GM19025 (cell line): ENCODE results near the gene LENEP.
A peak's percentile ranks its signal among the peaks of the same experiment; 100 is the strongest.
"Not testable (repeated sequence)": the region's sequence is repeated elsewhere in the genome, so short reads cannot be mapped to it uniquely, and the experiment has no call there.

Experiments
- ATAC-seq: cut with Tn5 transposase; IDR thresholded peaks from one replicate; pipeline ENCODE4 v1.9.1; 2021; ENCODE audit warnings: mild to moderate bottlenecking, low read depth, moderate library complexity; ENCODE audit not compliant: unreplicated experiment

Gene LENEP

DNA sequence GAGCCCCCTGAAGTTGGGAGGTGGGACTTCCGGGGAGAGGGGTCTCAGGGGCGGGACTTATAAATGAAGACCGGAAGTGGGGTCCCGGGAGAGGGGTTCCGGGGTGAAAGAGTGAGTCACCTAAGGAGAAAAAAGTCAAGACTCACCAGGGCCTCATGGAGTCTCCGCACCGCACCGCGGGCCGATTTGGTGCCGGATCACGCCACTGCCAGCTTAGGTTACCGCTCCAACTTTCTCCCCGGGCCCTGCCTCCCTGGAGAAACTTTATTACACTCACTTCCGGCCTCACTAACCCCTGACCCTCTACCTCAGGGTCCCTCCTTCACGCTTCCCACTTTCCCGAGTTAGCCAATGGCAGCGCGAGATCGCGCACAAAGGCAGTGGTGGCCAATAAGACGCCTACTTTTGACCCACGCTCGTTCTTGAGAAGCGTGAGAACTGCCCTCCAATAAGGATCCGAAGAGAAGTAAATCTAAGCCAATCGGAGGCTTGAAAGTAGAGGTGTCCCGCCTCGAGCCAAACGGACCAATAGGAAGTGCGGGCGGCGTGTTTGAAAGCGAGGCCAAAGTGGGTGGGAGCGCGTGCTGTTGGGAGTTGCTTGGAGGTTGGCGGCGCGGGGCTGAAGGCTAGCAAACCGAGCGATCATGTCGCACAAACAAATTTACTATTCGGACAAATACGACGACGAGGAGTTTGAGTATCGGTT lies 19.1 kb upstream of the LENEP start, which contains the start of gene CKS1B:
TSS of gene CKS1B (plus strand) at position 580 of the 706 bp plus-strand sequence. CDS start at position 645, 65 bp downstream.
- peak; percentile 71 for ATAC-seq

DNA sequence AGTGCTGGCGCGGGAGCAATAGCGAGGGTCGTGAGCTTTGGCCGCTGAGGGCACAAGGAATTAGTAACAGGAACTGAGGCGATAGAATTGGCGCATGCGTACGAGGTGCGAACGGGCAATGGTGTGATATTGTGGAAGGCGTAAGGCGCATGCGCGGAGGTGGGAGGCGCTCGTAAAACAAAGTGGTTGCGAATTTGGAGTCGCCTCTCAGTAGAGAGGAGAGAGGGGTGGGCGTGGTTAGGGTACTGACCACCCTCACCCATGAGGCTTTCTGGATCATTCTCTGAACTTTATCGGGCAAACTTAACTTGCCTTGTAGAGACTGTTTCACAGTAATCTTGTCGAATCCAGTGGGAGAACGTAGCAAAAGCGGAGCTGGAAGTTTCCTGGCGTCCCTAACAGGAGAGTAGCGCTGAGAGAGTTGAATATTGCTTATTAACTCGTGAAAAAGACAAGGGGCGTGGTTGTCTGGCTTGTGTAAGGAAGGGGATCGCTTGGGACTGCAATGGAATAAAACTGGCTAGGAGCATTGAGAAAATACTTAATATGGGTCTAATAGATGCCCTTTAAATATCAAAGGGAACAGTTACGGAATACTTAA lies 18.5 kb upstream of the LENEP start:
- peak; percentile 34 for ATAC-seq

DNA sequence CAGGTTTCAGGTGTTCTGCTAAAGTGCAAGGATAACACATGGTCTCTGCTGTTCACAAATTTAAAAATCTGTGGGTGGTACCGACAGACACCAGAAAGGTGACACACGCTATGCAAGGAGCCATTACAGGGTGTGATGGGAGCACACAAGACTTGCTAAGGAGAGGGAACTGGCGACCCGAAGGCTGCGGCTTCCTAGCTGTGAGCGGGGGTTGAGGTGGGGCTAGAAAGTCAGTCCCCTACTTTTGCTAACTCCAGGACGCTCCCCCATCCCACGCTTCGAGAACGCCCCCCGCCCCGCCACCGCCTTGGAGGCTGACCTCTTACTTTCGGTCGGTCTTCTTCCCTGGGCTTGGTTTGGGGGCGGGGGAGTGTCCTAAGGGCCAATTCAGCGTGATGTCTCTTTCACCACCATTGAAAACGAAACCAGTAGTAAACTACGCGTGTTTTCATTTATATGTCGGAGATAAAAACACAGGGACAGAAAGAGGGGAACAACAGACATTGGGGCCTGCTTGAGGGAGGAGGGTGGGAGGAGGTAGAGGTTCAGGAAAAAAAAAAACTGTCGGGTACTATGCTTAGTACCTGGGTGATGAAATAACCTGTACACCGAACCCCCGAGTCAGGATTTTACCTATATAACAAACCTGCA lies 17.9 kb upstream of the LENEP start:
- ATAC-seq = no peak

DNA sequence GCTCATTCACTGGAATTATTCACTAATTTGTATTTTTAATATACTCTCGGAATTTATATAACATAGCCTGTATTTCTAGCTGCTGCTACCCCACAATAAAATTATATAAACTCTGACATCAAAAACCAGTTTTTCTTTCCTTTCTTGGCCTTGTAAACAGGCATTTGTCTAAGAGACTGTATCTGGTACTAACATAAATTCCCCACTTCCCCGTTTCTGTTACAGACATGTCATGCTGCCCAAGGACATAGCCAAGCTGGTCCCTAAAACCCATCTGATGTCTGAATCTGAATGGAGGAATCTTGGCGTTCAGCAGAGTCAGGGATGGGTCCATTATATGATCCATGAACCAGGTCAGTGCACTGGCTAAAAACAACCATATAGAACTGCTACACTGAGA lies 15.6 kb upstream of the LENEP start:
- not testable (repeated sequence) for ATAC-seq

DNA sequence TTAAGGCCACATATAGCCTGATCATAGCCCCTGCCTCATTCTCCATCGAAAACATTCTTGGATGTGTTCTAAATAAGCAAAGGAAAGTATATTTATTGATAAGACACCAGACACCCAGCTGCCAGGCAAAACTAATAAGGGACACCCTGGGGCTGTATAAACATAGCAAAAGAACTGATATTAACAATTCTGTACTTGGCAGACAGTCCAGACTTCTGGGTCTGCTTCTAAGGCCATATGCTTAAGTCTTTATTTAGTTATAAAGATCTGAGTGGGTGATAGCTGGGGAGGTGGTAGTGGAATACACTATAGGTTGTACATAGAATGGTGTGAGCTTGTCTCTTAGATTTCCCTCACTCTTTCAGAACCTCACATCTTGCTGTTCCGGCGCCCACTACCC lies 15.0 kb upstream of the LENEP start:
- no peak for ATAC-seq

DNA sequence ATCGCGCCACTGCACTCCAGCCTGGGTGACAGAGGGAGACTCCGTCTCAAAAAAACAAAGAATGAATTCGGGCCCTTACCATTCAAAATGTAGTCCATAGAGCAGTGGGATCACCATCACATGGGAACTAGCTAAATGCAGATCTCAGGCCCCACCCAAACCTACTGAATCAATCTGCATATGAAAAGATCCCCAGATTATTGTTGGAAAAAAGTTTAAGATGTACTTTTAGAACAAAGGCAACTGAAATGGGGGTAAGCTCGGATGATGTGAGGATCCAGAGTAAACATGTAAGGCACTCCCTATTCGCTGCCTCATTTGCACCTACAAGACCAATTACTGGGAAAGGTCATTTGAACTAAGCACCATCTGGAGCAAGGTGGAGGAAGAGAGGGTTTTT lies 11.0 kb upstream of the LENEP start:
- ATAC-seq = no peak

DNA sequence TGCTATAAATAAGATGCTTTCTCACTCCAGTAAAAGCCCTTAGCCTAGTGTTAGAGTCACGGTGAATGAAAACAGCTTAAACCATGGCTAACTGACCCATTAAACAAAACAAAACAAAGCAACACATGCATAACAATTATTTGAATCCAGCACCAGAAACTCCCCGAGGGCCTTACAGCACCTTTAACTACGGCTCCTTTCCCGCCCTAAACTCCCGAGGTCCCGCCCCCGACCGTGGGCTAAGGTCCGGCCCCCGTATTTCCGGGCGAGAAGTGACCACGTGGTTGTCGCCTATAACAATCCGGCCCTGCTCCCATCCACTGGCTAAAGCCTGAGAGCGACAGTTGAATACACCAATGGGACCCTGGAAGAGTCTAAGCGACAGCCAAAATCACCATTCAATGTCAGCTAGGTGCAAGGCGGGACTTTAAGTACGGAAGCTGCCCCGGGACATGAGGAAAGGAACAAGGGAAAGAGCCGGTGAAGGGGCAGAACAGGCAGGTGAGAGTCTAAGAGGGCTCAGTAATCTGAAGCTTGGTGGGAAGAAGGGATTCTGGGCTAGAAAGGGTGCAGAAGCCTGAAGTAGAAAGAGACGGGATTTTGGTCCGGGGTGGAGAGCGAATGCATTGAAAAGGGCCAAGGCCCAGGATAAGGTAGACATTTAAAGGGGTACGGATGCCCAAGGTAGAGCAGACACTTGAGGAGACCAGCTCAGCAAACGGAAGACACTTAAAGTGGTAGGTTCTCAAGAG lies 10.3 kb upstream of the LENEP start, which contains the start of gene FLAD1:
TSS of gene FLAD1 (plus strand) at position 448 of the 752 bp plus-strand sequence. CDS start 351 bp downstream, outside the sequence.
- peak; percentile 99 for ATAC-seq

DNA sequence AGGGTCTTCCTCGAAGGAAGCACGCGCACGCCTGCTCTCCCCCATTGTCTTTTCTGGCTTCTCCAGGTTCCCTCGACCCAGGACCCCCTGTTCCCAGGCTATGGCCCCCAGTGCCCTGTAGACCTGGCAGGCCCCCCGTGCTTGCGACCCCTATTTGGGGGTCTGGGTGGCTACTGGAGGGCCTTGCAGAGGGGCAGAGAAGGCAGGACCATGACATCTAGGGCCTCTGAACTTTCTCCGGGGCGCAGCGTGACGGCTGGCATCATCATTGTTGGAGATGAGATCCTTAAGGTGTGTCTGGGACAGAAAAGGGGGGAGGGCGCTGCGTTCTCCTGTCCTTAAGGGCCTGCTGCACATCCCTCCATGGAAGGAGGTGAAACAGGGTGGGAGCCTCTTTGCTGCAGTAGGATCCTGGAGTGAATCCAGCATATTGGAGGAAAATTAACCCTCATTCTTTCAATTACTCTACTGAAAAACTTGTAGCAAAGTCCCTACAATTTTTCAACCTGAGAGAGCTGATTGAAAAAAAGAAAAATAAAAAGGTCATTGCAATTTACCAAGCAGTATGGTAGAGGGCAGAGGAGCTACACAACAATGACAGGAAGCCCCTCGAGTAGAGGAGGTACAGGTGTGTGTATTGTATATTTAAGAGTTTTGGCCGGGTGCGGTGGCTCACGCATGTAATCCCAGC lies 9.5 kb upstream of the LENEP start:
- no peak for ATAC-seq

DNA sequence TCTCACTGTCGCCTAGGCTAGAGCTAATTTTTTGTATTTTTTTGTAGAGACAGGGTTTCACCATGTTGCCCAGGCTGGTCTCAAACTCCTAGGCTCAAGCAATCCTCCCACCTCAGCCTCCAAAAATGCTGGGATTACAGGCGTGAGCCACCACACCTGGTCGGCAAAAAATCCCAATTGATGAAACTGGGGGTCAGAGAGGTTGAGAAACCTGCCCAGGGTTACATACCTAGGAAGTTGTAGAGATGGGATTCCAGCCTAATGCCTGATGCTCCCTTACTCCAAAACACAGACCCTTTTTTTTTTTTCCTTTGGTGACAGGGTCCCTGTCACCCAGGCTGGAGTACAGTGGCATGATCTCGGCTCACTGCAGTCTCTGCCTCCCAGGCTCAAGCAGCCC lies 6.7 kb upstream of the LENEP start:
- ATAC-seq = not testable (repeated sequence)

DNA sequence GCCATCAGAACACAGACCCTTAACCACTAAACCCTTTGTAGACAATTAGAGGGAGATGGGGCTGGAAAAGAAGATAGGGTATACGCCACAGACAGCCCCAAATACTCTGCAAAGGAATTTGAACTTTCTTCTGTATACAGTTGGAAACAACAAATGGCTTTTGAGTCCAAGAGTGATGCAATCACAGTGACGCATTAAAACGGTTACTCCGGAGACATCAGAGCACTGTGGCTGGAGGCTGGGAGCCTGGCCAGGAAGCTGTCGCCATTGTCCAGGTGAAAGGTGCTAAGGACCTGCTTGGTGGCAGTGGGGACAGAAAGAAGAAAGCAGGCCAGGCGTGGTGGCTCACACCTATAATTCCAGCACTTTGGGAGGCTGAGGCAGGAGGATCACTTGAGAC lies 6.1 kb upstream of the LENEP start:
- ATAC-seq = no peak

DNA sequence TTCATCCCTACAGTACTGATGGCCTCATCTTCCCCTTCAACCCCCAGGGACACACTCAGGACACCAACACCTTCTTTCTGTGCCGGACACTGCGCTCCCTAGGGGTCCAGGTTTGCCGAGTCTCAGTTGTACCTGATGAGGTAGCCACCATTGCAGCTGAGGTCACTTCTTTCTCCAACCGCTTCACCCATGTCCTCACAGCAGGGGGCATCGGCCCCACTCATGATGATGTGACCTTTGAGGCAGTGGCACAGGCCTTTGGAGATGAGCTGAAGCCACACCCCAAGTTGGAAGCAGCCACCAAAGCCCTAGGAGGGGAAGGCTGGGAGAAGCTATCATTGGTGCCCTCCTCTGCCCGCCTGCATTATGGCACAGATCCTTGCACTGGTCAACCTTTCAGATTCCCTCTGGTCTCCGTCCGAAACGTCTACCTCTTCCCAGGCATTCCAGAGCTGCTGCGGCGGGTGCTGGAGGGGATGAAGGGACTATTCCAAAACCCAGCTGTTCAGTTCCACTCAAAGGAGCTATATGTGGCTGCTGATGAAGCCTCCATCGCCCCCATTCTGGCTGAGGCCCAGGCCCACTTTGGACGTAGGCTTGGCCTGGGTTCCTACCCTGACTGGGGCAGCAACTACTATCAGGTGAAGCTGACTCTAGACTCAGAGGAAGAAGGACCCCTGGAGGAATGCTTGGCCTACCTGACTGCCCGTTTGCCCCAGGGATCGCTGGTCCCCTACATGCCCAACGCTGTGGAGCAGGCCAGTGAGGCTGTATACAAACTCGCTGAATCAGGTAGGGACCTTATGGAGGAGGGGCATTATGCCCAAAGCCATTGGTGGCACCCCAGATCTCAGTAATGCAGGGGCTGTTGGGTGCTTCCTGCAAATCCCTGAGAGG lies 5.1 kb upstream of the LENEP start:
- no peak for ATAC-seq

DNA sequence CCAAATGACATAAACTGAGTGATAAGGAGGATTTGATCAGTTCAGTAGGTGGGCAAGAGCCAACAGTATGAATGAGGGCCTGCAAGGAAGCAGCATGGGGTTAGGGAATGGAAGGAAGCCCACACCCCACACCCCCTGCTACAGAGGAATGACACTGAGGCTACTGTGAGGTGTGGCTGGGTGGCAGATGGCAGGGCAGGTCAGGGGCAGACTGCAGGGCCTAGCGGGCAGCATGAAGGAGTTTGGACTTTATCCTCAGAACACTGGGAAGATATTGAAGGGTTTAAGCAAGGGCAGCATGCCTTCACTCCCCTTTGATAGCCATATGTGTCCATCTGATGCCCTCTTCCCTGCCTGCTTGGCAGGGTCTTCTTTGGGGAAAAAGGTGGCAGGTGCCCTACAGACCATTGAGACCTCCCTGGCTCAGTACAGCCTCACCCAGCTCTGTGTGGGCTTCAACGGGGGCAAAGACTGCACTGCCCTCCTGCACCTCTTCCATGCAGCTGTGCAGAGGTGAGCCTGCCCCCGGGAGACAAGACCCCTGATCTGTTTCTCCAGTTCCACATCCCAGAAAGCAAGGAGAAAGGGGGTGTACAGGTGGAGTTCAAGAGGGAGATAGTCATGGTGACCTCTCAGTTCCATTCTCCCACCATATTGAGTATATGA lies 4.1 kb upstream of the LENEP start:
- no peak for ATAC-seq

DNA sequence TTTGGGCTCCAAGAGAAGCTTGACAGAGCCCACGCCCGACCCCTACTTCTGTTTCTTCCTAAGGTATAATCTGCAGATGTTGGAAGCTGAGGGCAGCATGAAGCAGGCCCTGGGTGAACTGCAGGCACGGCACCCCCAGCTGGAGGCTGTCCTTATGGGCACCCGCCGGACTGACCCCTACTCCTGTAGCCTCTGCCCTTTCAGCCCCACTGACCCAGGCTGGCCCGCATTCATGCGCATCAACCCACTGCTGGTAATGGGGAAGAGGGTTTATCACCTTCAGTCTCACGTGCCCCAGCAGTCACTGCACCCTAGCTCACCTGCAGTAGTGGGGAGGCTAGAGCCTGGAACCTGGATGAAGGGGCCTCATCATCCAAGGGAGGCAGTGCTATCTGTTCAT lies 3.1 kb upstream of the LENEP start:
- no peak for ATAC-seq

DNA sequence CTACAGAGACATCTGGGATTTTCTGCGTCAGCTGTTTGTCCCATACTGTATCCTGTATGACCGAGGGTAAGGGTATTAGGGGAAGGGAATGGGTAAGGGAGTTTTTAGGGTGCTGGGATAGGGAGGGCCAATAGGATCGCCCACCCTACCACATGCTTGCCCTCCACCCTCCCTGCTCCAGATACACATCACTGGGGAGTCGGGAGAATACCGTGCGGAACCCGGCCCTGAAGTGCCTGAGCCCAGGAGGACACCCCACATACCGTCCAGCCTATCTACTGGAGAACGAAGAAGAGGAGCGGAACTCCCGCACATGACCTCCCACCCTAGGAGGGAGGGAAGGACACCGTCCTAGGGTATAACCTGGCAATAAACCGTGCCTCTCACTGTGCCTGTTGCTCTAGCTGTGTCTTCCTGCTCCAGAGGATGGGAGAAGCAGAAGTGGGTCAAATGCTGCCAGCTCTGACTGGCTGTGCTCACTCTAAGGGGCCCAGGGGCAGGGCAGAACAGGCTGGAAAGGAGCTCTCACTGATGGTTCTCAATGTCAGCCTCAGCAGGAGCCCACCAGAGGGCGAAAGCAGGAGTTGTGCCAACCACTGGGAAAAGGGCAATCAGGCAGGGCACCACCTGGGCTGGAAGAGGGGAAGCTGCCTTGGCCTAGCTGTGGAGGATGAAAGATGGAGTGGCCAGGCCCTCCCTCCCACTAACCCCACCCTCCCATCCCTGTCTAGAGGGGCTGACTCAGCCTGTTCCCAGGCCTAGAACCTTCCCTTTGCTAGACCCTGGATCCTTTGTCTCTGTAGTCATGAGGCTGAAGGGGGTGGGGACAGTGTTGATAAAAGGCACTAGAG lies 440 bp upstream of the LENEP start:
- no peak for ATAC-seq

DNA sequence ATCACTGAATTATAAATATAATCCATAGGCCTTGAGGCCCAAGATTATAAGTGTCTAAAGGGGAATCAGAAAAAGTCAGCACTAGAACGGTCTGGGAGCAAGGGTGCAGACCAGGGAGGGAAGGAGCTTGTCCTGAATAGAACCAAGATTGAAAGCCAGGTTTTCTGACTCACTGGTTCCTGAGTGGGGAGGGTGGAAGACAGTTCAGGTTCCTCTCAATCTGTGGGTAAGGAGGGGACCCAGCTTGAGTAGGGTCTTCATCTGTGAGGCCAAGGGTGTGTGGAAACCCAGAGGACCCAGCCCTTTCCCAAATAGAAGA lies 842 bp downstream of the LENEP start:
- no peak for ATAC-seq

DNA sequence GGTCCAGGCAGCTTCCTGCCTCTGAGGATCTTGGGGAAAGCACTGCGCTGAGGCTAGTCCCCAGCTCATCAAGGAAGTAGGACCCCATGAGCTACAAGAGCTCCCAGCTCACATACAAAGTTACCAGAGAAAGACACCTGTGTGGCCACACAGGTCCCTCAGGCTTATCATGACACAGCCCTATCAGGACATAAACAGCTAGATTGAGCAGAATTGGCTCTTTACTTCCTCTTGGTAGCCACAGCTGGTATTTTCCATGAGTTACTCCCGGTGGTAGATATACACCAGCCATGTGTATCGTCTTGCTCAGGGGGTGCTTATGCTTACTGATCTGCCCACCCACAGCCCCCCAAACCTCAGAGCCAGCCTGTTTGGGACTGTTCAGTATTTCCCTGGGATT lies 1.2 kb downstream of the LENEP start:
- ATAC-seq = no peak

DNA sequence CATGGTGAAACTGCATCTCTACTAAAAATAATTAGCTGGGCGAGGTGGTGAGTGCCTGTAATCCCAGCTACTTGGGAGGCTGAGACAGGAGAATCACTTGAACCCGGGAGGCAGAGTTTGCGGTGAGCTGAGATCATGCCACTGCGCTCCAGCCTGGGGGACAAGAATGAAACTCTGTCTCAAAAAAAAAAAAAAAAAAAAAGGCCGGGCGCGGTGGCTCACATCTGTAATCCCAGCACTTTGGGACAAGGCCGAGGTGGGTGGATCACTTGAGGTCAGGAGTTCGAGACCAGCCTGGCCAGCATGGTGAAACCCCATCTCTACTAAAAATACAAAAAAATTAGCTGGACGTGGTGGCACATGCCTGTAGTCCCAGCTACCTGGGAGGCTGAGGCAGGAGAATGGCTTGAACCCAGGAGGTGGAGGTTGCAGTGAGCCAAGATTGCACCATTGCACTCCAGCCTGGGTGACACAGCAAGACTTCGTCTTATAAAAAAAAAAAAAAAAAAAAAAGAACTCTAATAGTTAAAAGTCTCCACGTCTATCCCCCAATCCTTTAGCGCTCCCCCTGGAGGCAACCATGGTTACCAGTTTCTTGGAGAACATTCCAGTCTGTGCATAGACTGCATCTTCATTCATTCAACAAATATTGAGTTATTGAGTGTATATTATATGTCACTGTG lies 2.1 kb downstream of the LENEP start:
- not testable (repeated sequence) for ATAC-seq
